HS-27A (cell line): ENCODE measurements around the gene PNKP.

Experiments used
- DNase-seq: peaks from one replicate; pipeline ENCODE4 v3.0.0-alpha.2; 2012; ENCODE audit warnings: low read depth, missing footprints

The PNKP gene

GRCh38 chr19:49876422-49877019, 9.1 kb upstream of the PNKP start:
- peak; percentile 99 for DNase-seq

DNA sequence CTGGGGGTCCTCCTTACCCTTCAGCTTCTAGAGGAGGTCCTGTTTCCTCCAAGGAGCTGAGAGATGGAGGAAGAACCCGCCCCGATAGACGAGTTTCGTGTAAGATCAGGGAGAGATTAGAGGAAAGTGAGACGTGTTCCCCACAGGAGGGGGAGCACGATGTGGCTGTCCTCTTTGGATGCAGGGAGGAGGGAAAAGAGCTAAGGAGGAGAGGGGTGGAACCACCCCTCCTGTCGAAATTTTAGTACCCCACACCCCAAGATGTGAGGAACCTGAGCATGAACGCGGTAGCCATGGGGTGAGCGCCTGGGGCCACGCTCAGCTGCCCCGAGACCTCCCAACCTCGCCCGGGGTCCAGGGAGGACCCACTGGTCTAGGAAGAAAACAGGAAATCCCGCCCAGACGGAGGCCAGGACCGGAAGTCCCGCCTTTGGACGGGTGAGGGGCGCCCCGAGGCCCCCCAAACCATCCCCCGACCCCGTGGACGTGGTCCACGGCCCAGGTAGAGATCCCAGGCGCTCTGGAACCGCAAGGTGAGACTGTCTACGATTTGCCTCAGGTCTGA, 8.6 kb upstream of the PNKP start:
- DNase-seq, result no peak

- DNase-seq, result no peak
Observed at GRCh38 chr19:49875177-49875576, 7.8 kb upstream of the PNKP start.

DNA sequence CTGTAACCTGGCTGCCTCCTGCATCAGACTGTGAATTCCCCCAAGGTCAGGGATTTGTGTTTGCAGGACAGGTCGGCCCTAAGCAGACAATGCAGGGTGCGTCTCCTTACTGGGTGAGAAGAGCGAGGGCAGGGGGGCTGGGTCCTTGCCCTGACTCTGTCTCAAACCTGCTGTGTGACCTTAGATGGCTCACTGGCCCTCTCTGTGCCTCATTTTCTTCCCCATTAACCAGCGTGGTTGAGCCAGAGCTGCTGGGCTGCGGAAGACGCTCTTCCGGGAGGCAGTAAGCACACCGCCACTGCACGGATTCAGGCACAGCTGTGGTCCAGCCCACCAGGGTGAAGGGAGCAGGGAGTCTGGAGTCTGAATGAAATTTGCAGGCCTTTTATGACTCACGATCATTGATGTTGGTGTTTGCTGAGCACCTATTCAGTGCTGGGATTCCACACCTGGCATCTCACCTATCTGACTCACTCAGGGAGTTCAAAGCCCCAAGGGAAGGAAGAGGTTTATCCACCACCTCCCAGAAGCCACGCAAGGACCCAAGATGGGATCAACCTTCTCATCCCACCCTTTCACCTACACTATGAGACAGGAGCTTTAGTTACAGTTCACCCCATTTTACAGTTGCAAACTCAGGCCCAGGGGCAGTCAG, 7.3 kb upstream of the PNKP start:
- DNase-seq, result no peak

GRCh38 chr19:49873834-49874233, 6.5 kb upstream of the PNKP start:
- no peak for DNase-seq

DNA sequence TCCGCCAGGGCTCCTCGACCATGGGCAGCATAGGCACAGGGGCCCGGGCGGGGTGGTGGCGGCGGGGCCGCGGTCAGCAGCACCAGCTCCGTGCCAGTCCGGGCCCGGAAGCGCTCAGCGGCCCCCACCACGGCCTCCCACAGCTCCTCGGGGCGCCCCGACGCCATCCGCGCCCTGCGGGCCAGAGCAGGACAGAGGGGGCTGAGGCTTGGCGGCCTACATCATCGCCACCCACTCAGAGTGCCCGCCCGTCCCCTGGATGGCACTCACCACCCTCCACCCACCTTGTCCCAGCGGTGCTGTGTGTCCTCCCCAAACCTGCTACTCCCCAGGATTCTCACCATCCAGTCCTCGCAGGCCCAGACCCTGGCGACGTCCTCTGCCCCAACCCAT, 5.7 kb upstream of the PNKP start:
- DNase-seq, result no peak

- no peak for DNase-seq
Observed at GRCh38 chr19:49872245-49873128, 5.1 kb upstream of the PNKP start.

DNA sequence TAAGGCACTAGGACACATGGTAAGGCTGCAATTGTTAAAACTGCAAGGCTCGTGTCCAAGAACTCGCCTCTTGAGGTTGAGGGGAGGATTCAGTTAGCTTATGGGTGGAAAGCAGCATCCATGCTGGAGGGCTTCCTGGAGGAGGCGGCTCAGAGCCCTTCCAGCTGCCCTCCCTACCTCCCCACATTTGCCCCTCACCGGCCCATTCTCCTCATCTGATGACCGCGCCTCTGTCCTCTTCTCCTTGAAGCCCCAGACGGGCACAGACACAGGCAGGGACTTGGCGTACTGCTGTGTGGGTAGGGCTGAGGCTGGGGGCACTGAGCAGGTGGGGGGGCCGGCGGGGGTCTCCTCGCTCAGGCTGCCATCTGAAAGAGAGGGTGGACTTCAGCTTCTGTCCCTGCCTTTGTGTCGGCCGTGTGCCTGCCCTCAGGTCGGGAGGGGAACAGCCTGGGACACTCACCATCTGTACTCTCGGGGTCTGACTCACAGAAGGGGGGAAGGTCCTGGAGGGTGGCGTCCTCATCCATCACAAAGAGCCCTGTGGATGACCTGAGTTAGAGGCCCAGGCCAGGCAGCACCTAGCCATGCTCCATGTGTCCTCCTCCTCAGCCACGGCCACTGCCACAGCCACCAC, 4.1 kb upstream of the PNKP start:
- DNase-seq, result no peak

GRCh38 chr19:49870309-49870901, 3.0 kb upstream of the PNKP start:
- no peak for DNase-seq

DNA sequence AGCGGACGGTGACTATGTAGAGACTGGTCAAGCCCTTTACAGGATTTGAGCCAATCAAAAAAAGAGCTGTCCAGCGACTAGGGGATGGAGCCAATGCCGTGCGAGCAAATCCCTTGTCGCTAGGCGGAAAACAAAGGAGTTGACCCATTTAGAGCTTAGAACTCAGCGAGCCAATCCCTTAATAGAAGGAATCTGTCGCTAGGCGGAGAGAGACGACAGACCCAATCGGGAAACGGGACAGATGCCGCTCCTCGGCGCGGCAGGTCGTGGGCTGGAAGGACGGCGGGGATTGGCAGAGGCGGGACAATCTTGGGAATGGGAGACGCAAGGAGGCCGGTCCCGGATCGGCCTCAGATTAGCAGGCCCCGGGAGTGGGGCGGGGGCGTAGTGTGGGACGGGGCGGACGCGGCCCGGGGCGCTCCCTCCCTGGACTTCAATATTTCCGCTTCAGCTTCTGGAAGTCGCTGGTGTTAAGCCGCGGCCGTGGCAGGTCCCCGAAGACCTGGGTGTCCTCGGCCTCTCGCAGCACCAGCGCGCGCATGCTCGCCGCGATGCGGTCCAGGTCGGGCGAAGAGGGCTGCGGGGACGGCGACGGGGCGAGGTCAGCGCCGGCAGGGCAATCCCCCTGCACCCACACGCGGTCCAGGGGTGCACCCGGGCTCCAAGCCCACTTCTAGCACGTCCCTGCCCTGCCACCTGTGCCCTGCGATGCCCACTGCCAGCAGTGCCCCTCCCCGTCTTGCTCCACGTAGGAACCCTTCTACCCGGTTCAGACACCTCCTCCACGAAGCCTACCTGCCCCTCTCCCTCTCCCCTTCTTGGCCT, 2.3 kb upstream of the PNKP start:
- DNase-seq, result peak; percentile 100

- DNase-seq, result no peak
Observed at GRCh38 chr19:49869009-49869483, 1.7 kb upstream of the PNKP start.

GRCh38 chr19:49864890-49865289, 2.5 kb downstream of the PNKP start:
- DNase-seq, result no peak

DNA sequence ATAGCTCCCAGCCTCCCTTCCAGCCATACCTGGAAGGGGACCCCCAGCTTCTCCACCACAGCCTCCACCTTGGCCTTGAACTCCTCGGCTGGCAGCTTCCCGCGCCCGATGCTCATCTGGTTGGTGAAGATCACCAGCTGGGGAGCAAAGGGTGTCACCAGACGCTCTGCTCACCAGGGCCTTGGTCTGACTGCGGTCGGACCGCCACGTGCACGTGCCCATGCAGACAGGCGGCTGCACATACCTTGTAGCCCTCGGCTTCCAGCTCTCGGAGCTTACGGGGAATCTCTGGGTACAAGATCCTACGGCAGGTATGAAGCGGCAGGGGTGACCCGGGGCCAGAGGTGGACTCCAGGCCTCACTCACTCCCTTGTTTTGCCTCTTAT, 3.4 kb downstream of the PNKP start:
- DNase-seq, result no peak

- DNase-seq, result no peak
Observed at GRCh38 chr19:49863254-49863934, 4.0 kb downstream of the PNKP start.

DNA sequence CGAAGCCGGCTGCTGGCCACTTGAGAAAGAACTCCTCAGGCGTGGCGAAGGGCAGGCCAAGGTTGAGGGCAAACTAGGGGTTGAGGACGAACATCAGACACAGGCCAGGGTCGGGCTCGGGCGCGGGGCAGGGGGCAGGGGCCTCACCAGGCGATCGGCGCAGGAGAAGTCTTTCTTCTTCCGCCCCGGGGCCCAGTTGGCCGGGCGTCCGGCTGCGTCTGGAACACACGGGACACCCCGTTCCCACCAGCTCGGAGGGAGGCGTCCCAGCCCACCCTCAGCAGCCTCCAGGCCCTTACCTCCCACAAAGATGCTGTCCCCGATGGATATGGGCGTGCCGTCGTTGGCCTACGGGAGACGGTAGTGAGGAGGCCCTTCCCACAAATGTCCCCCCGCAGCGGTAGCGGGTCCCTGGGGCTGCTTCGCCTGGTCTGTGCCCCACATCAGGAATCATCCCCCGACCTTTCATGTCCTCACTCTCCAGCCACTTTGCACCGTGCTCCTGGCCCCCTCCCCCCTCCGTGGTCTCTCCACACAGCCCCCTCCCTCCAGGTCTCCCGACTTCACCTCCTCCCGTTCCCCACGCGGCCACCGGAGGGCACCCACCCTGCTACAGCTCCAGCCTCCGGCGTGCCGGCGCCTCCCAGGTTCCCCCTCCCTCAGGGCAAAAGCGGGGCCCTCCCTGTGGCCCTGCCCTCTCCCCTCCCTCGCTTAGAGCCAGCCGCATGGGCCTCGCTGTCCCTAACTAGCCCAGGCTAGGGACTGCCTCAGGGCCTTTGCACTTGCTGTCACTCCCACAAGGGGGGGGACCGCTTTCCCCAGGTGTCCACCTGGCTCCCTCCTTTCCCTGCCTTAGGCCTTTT, 4.8 kb downstream of the PNKP start:
- DNase-seq, result no peak

GRCh38 chr19:49861541-49862378, 5.6 kb downstream of the PNKP start:
- DNase-seq, result no peak

GRCh38 chr19:49861107-49861506, 6.3 kb downstream of the PNKP start:
- DNase-seq, result no peak

DNA sequence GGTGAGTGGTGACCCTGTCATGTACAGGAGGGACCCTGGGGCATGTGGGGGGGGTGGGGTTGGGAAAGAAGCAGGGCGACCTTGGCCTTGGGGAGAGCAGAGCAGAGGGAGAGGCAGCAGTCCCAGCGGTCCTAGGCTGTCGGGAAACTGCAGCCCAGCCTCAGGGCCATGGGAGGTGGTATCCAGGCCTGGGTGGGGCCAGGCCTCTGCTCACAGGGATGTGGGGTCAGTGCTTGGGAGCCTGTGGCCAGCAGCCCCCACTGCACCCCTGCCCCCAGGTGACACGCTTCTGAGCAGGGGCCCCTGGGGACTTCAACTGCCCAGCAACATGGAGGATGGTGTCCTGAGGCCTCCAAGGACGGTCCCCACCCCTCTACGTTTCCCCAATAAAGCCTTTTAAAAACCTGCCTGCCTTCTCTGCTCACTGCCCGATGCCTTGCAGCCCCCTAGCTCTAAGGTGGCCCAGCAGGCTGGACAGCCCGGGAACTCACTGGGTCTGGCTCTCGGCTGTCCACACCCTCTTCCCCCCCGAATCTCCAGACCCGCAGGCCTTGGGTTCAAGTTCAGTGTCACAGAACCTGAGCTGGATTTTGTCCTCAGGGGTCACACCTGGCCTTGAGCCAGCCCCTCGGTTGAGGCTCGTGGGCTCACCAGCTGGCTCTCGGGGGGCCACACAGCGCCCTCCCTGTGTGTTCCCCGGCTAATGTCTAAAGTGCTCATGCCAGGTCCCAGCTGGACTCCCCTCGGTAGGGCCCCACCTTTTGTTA, 6.9 kb downstream of the PNKP start:
- DNase-seq, result no peak
